ENCODE data around the gene CIPC.

DNA sequence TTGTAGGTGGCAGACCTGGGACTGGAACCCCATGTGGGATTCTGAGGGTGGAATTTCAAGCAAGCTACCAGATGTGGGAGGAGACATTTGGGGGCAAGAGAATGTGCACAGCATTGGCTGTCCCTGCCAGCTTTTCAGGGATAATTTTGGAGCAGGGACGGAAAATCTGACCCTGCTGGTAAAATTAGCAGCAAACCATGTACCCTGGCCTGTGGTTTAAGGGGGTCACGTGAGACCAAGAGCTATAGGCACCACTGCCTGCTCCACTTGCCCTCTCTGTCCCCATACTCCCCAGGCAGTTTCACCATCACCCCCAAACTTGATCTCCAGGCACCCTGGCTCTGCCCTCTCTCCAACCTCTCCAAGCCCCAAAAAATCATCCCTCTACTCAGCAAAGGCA, 57.0 kb downstream of the CIPC start:
- TF ChIP-seq, protein P1, sequence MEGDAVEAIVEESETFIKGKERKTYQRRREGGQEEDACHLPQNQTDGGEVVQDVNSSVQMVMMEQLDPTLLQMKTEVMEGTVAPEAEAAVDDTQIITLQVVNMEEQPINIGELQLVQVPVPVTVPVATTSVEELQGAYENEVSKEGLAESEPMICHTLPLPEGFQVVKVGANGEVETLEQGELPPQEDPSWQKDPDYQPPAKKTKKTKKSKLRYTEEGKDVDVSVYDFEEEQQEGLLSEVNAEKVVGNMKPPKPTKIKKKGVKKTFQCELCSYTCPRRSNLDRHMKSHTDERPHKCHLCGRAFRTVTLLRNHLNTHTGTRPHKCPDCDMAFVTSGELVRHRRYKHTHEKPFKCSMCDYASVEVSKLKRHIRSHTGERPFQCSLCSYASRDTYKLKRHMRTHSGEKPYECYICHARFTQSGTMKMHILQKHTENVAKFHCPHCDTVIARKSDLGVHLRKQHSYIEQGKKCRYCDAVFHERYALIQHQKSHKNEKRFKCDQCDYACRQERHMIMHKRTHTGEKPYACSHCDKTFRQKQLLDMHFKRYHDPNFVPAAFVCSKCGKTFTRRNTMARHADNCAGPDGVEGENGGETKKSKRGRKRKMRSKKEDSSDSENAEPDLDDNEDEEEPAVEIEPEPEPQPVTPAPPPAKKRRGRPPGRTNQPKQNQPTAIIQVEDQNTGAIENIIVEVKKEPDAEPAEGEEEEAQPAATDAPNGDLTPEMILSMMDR (conservative IDR thresholded peaks at IDR 0.05) = no peak
- no peak for TF ChIP-seq ZFX (IDR thresholded peaks at IDR 0.05)

Measured in C4-2B (cell line).